ENCODE measurements around the gene PCSK2. TPM values are rescaled to one million over a fixed set of nuclear protein-coding genes. Genes with fewer than 3 reads are reported as not detected.

The PCSK2 gene
- total RNA-seq, 1 experiment from 2014 or later, result not detected

DNA sequence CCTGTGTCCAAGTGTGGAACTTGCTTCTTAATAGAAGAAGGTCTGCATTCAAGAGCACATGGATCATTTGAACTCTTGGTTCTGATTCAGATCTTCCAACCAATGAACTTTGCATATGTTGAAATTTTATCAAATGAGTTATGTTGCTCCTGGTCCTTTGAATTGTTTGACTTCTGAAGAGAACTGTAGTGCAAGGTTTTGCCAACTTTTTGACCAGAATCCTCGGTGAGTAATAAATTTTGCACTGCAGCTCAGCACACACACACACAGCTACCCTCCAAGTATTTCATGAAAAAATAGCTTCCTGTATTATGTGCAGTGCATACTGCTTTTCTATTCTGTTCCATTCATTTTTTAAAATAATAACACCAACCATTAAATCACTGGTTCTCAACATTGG is 236.9 kb downstream of the PCSK2 start:
- H3K27ac Mint-ChIP-seq (ENCODE audit: unreplicated experiment), result no peak overlapping the region
- ChIA-PET CTCF (no interaction called here), POLR2A (no interaction called here)
- Histone ChIP-seq H3K4me1 (no peaks in the 10 kb centered on the region; the same call in 1 of the 2 replicates), H3K9me3 (no peaks in the 10 kb centered on the region; the same call in 1 of the 2 replicates), H3K36me3 (ENCODE audit: control insufficient read depth, insufficient read depth, low read length) (no peaks in the 10 kb centered on the region), H3K27me3 (replicated peaks; ENCODE audit: control insufficient read depth, insufficient read depth, low read length) (no peaks in the 10 kb centered on the region), H3K4me3 (ENCODE audit: low read depth, low read length) (no peak overlapping the region)
- TF ChIP-seq, protein P1, sequence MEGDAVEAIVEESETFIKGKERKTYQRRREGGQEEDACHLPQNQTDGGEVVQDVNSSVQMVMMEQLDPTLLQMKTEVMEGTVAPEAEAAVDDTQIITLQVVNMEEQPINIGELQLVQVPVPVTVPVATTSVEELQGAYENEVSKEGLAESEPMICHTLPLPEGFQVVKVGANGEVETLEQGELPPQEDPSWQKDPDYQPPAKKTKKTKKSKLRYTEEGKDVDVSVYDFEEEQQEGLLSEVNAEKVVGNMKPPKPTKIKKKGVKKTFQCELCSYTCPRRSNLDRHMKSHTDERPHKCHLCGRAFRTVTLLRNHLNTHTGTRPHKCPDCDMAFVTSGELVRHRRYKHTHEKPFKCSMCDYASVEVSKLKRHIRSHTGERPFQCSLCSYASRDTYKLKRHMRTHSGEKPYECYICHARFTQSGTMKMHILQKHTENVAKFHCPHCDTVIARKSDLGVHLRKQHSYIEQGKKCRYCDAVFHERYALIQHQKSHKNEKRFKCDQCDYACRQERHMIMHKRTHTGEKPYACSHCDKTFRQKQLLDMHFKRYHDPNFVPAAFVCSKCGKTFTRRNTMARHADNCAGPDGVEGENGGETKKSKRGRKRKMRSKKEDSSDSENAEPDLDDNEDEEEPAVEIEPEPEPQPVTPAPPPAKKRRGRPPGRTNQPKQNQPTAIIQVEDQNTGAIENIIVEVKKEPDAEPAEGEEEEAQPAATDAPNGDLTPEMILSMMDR (IDR thresholded peaks at IDR 0.05; ENCODE audit: insufficient read depth in 1 of 2, low read depth in 1 of 2, low read length in 1 of 2, severe bottlenecking in 1 of 2, unreplicated experiment in 1 of 2), result no peak
- no TSS peak for BruUV-seq (replicated peaks)
- DNase-seq, result no peak
- no peak overlapping the region for H3K4me3 Mint-ChIP-seq (ENCODE audit: unreplicated experiment)
- intact Hi-C loops (cut with micrococcal nuclease; ENCODE audit: unreplicated experiment), result no loop called here
- no peaks in the 10 kb centered on the region for H3K36me3 Mint-ChIP-seq (ENCODE audit: insufficient read depth, unreplicated experiment)
- no peaks in the 10 kb centered on the region for H3K4me1 Mint-ChIP-seq (ENCODE audit: low read depth, unreplicated experiment)
- no peaks in the 10 kb centered on the region for H3K27me3 Mint-ChIP-seq (ENCODE audit: insufficient read depth, unreplicated experiment)
- peaks cover 9% of the 10 kb centered on the region for H3K9me3 Mint-ChIP-seq (ENCODE audit: unreplicated experiment)

DNA sequence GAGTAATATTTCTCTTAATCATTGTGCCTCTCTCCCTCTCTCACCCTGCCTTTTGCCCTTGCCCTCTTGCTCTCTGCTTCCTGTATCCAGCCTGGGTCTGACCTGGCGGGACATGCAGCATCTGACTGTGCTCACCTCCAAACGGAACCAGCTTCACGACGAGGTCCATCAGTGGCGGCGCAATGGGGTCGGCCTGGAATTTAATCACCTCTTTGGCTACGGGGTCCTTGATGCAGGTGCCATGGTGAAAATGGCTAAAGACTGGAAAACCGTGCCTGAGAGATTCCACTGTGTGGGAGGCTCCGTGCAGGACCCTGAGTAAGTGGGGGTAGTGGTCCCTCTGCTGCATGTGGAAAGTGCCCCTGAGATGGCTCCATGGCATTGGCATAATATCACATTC is 238.4 kb downstream of the PCSK2 start:
- ChIA-PET CTCF (no interaction called here), POLR2A (no interaction called here)
- H3K36me3 Mint-ChIP-seq (ENCODE audit: insufficient read depth, unreplicated experiment), result no peaks in the 10 kb centered on the region
- no peaks in the 10 kb centered on the region for H3K27me3 Mint-ChIP-seq (ENCODE audit: insufficient read depth, unreplicated experiment)
- Histone ChIP-seq H3K4me1 (no peaks in the 10 kb centered on the region; the same call in 1 of the 2 replicates), H3K9me3 (no peaks in the 10 kb centered on the region; the same call in 1 of the 2 replicates), H3K36me3 (ENCODE audit: control insufficient read depth, insufficient read depth, low read length) (no peaks in the 10 kb centered on the region), H3K27me3 (replicated peaks; ENCODE audit: control insufficient read depth, insufficient read depth, low read length) (no peaks in the 10 kb centered on the region), H3K4me3 (ENCODE audit: low read depth, low read length) (no peak overlapping the region)
- intact Hi-C loops (cut with micrococcal nuclease; ENCODE audit: unreplicated experiment), result no loop called here
- H3K9me3 Mint-ChIP-seq (ENCODE audit: unreplicated experiment), result peaks cover 2% of the 10 kb centered on the region
- DNase-seq, result no peak
- H3K4me3 Mint-ChIP-seq (ENCODE audit: unreplicated experiment), result no peak overlapping the region
- BruUV-seq (replicated peaks), result no TSS peak
- H3K27ac Mint-ChIP-seq (ENCODE audit: unreplicated experiment), result no peak overlapping the region
- H3K4me1 Mint-ChIP-seq (ENCODE audit: low read depth, unreplicated experiment), result no peaks in the 10 kb centered on the region
- TF ChIP-seq, protein P1 (IDR thresholded peaks at IDR 0.05; ENCODE audit: insufficient read depth in 1 of 2, low read depth in 1 of 2, low read length in 1 of 2, severe bottlenecking in 1 of 2, unreplicated experiment in 1 of 2), result no peak

DNA sequence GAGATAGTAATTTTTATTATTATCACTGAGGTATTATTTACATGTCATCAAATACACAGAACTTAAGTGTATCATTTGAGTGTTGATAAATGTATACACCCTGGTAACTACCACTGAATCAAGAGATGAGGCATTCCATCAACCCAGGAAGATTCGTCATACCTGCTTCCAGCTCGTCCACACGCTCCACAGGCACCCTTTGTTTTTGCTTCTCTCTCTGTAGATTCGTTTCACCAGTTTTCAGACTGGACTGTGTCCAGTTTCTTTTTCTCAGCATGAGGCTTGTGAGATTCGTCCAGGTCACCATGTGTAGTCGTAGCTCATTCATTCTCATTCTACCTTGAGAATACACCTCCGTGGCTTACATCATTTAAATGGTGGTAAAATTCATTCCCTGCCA is 239.8 kb downstream of the PCSK2 start:
- H3K27me3 ChIP-seq (replicated peaks; ENCODE audit: control insufficient read depth, insufficient read depth, low read length), result no peaks in the 10 kb centered on the region
- CTCF ChIA-PET, result no interaction called here
- no peaks in the 10 kb centered on the region for H3K9me3 Mint-ChIP-seq (ENCODE audit: unreplicated experiment)
- H3K9me3 ChIP-seq, result no peaks in the 10 kb centered on the region
- no peaks in the 10 kb centered on the region for H3K36me3 ChIP-seq (ENCODE audit: control insufficient read depth, insufficient read depth, low read length)
- no peak overlapping the region for H3K27ac Mint-ChIP-seq (ENCODE audit: unreplicated experiment)
- DNase-seq, result no peak
- no peak overlapping the region for H3K4me3 ChIP-seq (ENCODE audit: low read depth, low read length)
- intact Hi-C loops (cut with micrococcal nuclease; ENCODE audit: unreplicated experiment), result no loop called here
- H3K4me1 Mint-ChIP-seq (ENCODE audit: low read depth, unreplicated experiment), result no peaks in the 10 kb centered on the region
- POLR2A ChIA-PET, result no interaction called here
- H3K27me3 Mint-ChIP-seq (ENCODE audit: insufficient read depth, unreplicated experiment), result no peaks in the 10 kb centered on the region
- BruUV-seq (replicated peaks), result no TSS peak
- no peak overlapping the region for H3K4me3 Mint-ChIP-seq (ENCODE audit: unreplicated experiment)
- TF ChIP-seq, protein P1 (IDR thresholded peaks at IDR 0.05; ENCODE audit: insufficient read depth in 1 of 2, low read depth in 1 of 2, low read length in 1 of 2, severe bottlenecking in 1 of 2, unreplicated experiment in 1 of 2), result no peak
- H3K36me3 Mint-ChIP-seq (ENCODE audit: insufficient read depth, unreplicated experiment), result no peaks in the 10 kb centered on the region
- H3K4me1 ChIP-seq, result no peaks in the 10 kb centered on the region
